H1 (cell line): ENCODE data around the gene ZBTB25. TPM values are rescaled to one million over a fixed set of nuclear protein-coding genes. Genes with fewer than 3 reads are reported as not detected.

Experiments used
- CTCF ChIA-PET: fragments of 300-600 bp; sonication (Branson Sonifier 250); formaldehyde crosslinking; loops from one replicate; lab custom pipeline; 2021; ENCODE audit not compliant: partially characterized antibody; lab: Charles Lee
- POLR2A ChIA-PET: fragments of 300-600 bp; sonication (Branson Sonifier 250); formaldehyde crosslinking; loops from one replicate; lab custom pipeline; 2021; ENCODE audit warnings: inconsistent platforms; ENCODE audit not compliant: partially characterized antibody; lab: Charles Lee
- DNase-seq, 2 experiments: peaks; one replicate each; pipeline versions ENCODE4 v3.0.0 to v3.0.0-alpha.2; 2010 to 2022; ENCODE audit warnings: low spot score in 2 of 2, low read depth in 1 of 2, mixed read lengths in 1 of 2
- FAIRE-seq: peaks from 2 replicates; lab custom pipeline; 2011; peaks lifted over from hg19 to GRCh38; lab: Jason Lieb, UNC
- H2AFZ ChIP-seq: 2 replicates; pipeline ENCODE4 v1.8.1; 2012; ENCODE audit warnings: low read length, inconsistent platforms
- H2AK5ac ChIP-seq: 2 replicates; pipeline ENCODE4 v1.6.1; 2013; ENCODE audit warnings: low read depth, low read length
- H2BK120ac ChIP-seq: replicated peaks from 2 replicates; pipeline ENCODE3; 2013; ENCODE audit warnings: low read depth, low read length, inconsistent platforms
- H2BK12ac ChIP-seq: 2 replicates; pipeline ENCODE4 v1.6.1; 2013; ENCODE audit warnings: low read depth, low read length
- H2BK15ac ChIP-seq: 2 replicates; pipeline ENCODE4 v1.6.1; 2013; ENCODE audit warnings: low read length
- H2BK20ac ChIP-seq: 2 replicates; pipeline ENCODE4 v1.6.1; 2013; ENCODE audit warnings: low read length
- H2BK5ac ChIP-seq: 2 replicates; pipeline ENCODE4 v1.6.1; 2013; ENCODE audit warnings: low read depth, low read length
- H3K14ac ChIP-seq: 2 replicates; pipeline ENCODE4 v1.6.1; 2013; ENCODE audit warnings: inconsistent platforms; ENCODE audit not compliant: insufficient read length
- H3K18ac ChIP-seq: 2 replicates; pipeline ENCODE4 v1.6.1; 2013; ENCODE audit warnings: low read length; ENCODE audit errors: extremely low read depth
- H3K23ac ChIP-seq: 2 replicates; pipeline ENCODE4 v1.6.1; 2013; ENCODE audit warnings: inconsistent platforms; ENCODE audit not compliant: insufficient read length
- H3K23me2 ChIP-seq: 2 replicates; pipeline ENCODE4 v1.6.1; 2013; ENCODE audit warnings: low read depth, low read length
- H3K27ac ChIP-seq: 2 replicates; pipeline ENCODE4 v1.6.1; 2011; ENCODE audit warnings: low read depth, low read length, inconsistent platforms
- H3K27me3 ChIP-seq, 4 experiments: replicated peaks in 1 of 4; 1 replicate in 1 of 4; 2 replicates in 3 of 4; pipeline versions ENCODE4 v1.6.1 to v1.8.1; 2011 to 2013; ENCODE audit warnings: low read length in 3 of 4, mild to moderate bottlenecking in 3 of 4, inconsistent platforms in 2 of 4, mixed read lengths in 2 of 4, moderate library complexity in 1 of 4; ENCODE audit not compliant: control insufficient read depth in 3 of 4, insufficient read depth in 3 of 4; ENCODE audit errors: extremely low read depth in 1 of 4
- H3K36me3 ChIP-seq, 4 experiments: 2 replicates each; pipeline versions ENCODE4 v1.6.1 to v1.8.1; 2011 to 2013; ENCODE audit warnings: mild to moderate bottlenecking in 4 of 4, low read length in 3 of 4, moderate library complexity in 2 of 4, control low read depth in 1 of 4, inconsistent platforms in 1 of 4; ENCODE audit not compliant: insufficient read depth in 4 of 4, control insufficient read depth in 2 of 4
- H3K4ac ChIP-seq: replicated peaks from 2 replicates; pipeline ENCODE3; 2013; ENCODE audit warnings: low read length, low read depth, mixed read lengths, inconsistent platforms; ENCODE audit not compliant: insufficient read length
- H3K4me1 ChIP-seq, 4 experiments: replicated peaks in 1 of 4; 1 replicate in 1 of 4; 2 replicates in 3 of 4; pipeline versions ENCODE4 v1.6.1 to v1.8.1; 2011 to 2013; ENCODE audit warnings: low read length in 3 of 4, inconsistent platforms in 2 of 4, mixed read lengths in 1 of 4; ENCODE audit not compliant: insufficient read depth in 4 of 4, control insufficient read depth in 3 of 4
- H3K4me2 ChIP-seq, 2 experiments: 2 replicates each; pipeline versions ENCODE4 v1.6.1 to v1.8.1; 2011 to 2013; ENCODE audit warnings: low read depth in 2 of 2, low read length in 2 of 2, control low read depth in 1 of 2, inconsistent platforms in 1 of 2, mild to moderate bottlenecking in 1 of 2; ENCODE audit not compliant: insufficient read depth in 1 of 2
- H3K4me3 ChIP-seq, 4 experiments: fragments of 200-600, 300-600 bp in 1 of 4; sonication (generic), shearing (Covaris generic), sonication (Bioruptor Twin) in 1 of 4; 2 replicates each; pipeline versions ENCODE4 v1.5.1 to v1.8.1; 2011 to 2016; ENCODE audit warnings: low read length in 4 of 4, low read depth in 3 of 4, control low read depth in 2 of 4, inconsistent platforms in 2 of 4, mild to moderate bottlenecking in 2 of 4, mixed read lengths in 1 of 4, moderate library complexity in 1 of 4; ENCODE audit not compliant: insufficient read depth in 2 of 4; ENCODE audit errors: extremely low read depth in 1 of 4
- H3K56ac ChIP-seq: replicated peaks from 2 replicates; pipeline ENCODE3; 2013; ENCODE audit warnings: low read depth, mild to moderate bottlenecking, mixed read lengths, low read length, inconsistent platforms; ENCODE audit not compliant: insufficient read length
- H3K79me1 ChIP-seq: 2 replicates; pipeline ENCODE4 v1.6.1; 2013; ENCODE audit warnings: low read depth, low read length, control low read depth
- H3K79me2 ChIP-seq, 2 experiments: 2 replicates each; pipeline versions ENCODE4 v1.6.1 to v1.8.1; 2012 to 2013; ENCODE audit warnings: low read length in 2 of 2, mild to moderate bottlenecking in 2 of 2, inconsistent platforms in 1 of 2; ENCODE audit not compliant: insufficient read depth in 2 of 2, control insufficient read depth in 1 of 2
- H3K9ac ChIP-seq, 4 experiments: replicated peaks in 1 of 4; 1 replicate in 1 of 4; 2 replicates in 3 of 4; pipeline versions ENCODE4 v1.6.1 to v1.8.1; 2011 to 2013; ENCODE audit warnings: low read depth in 3 of 4, low read length in 3 of 4, control low read depth in 2 of 4, mild to moderate bottlenecking in 2 of 4, moderate library complexity in 2 of 4, inconsistent platforms in 1 of 4; ENCODE audit errors: extremely low read depth in 1 of 4
- H3K9me3 ChIP-seq, 2 experiments: 2 replicates each; pipeline versions ENCODE4 v1.6.1 to v1.8.1; 2012 to 2013; ENCODE audit warnings: mild to moderate bottlenecking in 2 of 2, moderate library complexity in 2 of 2, control low read depth in 1 of 2, inconsistent platforms in 1 of 2, low read depth in 1 of 2, low read length in 1 of 2, mixed read lengths in 1 of 2; ENCODE audit not compliant: insufficient read depth in 2 of 2
- H4K20me1 ChIP-seq, 2 experiments: replicated peaks in 1 of 2; 2 replicates each; pipeline versions ENCODE3 to v1.8.1; 2011 to 2013; ENCODE audit warnings: inconsistent platforms in 2 of 2, low read length in 2 of 2, mild to moderate bottlenecking in 1 of 2; ENCODE audit not compliant: insufficient read depth in 2 of 2, control insufficient read depth in 1 of 2
- H4K5ac ChIP-seq: 2 replicates; pipeline ENCODE4 v1.6.1; 2013; ENCODE audit warnings: low read length, low read depth, mixed read lengths, inconsistent platforms; ENCODE audit not compliant: insufficient read length
- H4K8ac ChIP-seq: 2 replicates; pipeline ENCODE4 v1.8.0; 2013; ENCODE audit warnings: mild to moderate bottlenecking, moderate library complexity, low read length, inconsistent platforms; ENCODE audit not compliant: insufficient read depth; ENCODE audit errors: extremely low read depth
- H4K91ac ChIP-seq: replicated peaks from 2 replicates; pipeline ENCODE3; 2013; ENCODE audit warnings: low read length, mixed read lengths, inconsistent platforms; ENCODE audit not compliant: insufficient read length
- CTBP2 ChIP-seq: IDR thresholded peaks from 2 replicates; pipeline ENCODE4 v1.7.0; 2011; ENCODE audit warnings: borderline replicate concordance, mild to moderate bottlenecking, moderate library complexity, mixed read lengths, low read length; ENCODE audit not compliant: insufficient read depth, insufficient read length
- EGR1 ChIP-seq: IDR thresholded peaks from 2 replicates; pipeline ENCODE4 v1.6.1; 2011; ENCODE audit warnings: low read depth, low read length, borderline replicate concordance
- EZH2 ChIP-seq: fragments of 200-600 bp; sonication (generic); IDR thresholded peaks from 2 replicates; pipeline ENCODE4 v1.7.1; 2012; ENCODE audit warnings: low read depth, mild to moderate bottlenecking, moderate library complexity, low read length, inconsistent platforms; ENCODE audit not compliant: severe bottlenecking
- FOSL1 ChIP-seq: IDR thresholded peaks from 2 replicates; pipeline ENCODE4 v1.6.1; 2011; ENCODE audit warnings: mild to moderate bottlenecking, low read depth, low read length, moderate library complexity; ENCODE audit not compliant: insufficient read depth
- KDM1A ChIP-seq: fragments of 200-600, 300-600 bp; sonication (generic); IDR thresholded peaks from 2 replicates; pipeline ENCODE4 v1.7.1; 2016; ENCODE audit warnings: mild to moderate bottlenecking, low read length, borderline replicate concordance
- KDM4A ChIP-seq: IDR thresholded peaks from one replicate; pipeline ENCODE4 v1.7.1; 2012; ENCODE audit warnings: low read depth, mild to moderate bottlenecking, moderate library complexity, low read length, inconsistent platforms; ENCODE audit not compliant: severe bottlenecking
- NRF1 ChIP-seq: IDR thresholded peaks from 2 replicates; pipeline ENCODE4 v1.6.1; 2011; ENCODE audit warnings: mild to moderate bottlenecking, low read depth, low read length, improper control_type of control experiment
- PHF8 ChIP-seq: fragments of 200-600 bp; sonication (generic); conservative IDR thresholded peaks from 2 replicates; pipeline ENCODE4 v1.7.1; 2012; ENCODE audit warnings: low read depth, mild to moderate bottlenecking, inconsistent platforms, low read length, moderate library complexity
- TAF1 ChIP-seq: IDR thresholded peaks from 2 replicates; pipeline ENCODE4 v1.6.1; 2011; ENCODE audit warnings: mild to moderate bottlenecking, low read depth, low read length
- USF2 ChIP-seq: IDR thresholded peaks from 2 replicates; pipeline ENCODE4 v1.6.1; 2011; ENCODE audit warnings: low read length, improper control_type of control experiment
- WGBS, 2 experiments: shearing (Covaris generic) in 1 of 2; methylation state at CpG; one replicate each; pipeline versions ENCODE4 v1.1.6 to v1.1.7; 2013 to 2015; ENCODE audit warnings: low lambda C conversion rate in 2 of 2, mixed read lengths in 2 of 2, inconsistent platforms in 1 of 2, low coverage in 1 of 2, missing lambda C conversion rate in 1 of 2; ENCODE audit not compliant: insufficient replicate concordance in 2 of 2, insufficient coverage in 1 of 2, insufficient read length in 1 of 2; ENCODE audit errors: extremely low coverage in 1 of 2, missing lambda C conversion rate in 1 of 2; 5-methylcytosine and 5-hydroxymethylcytosine counted together
- polyA plus RNA-seq, 7 experiments: library from polyadenylated mRNA; depleted of rRNA in 3 of 7; stranded (reverse) in 5 of 7; unstranded in 2 of 7; fragments of >200 nt in 5 of 7; fragments of 200-250 nt in 2 of 7; gene quantifications; 1 replicate in 5 of 7; 2 replicates in 1 of 7; 4 replicates in 1 of 7; pipeline versions ENCODE4 v1.2.1 to v1.2.3, GENCODE V29; 2011 to 2013; ENCODE audit warnings: missing spikeins in 2 of 7, mixed read lengths in 2 of 7
- total RNA-seq: library from RNA; stranded (reverse); fragmentation: NEBNext Ultra II Directional; extraction: Animal tissue kit (Norgen Biotek cat#: 25700); gene quantifications from 2 replicates; pipeline ENCODE4 v1.2.1, GENCODE V29; 2021

ZBTB25 gene
- total and polyA plus RNA-seq, 2 of the 8 experiments (the other 6 are each of a cell fraction or from before 2014, with no cell fraction given): 5.4 to 11.4 TPM

GRCh38 chr14:64520699-64521098, 17.1 kb upstream of the ZBTB25 start:
- Histone ChIP-seq H3K4me1 (no peaks in the 10 kb centered on the region), H3K9me3 (no peaks in the 10 kb centered on the region; a peak in 1 of 4 replicates), H3K14ac (no peak overlapping the region), H3K4me3 (no peak overlapping the region), H4K20me1 (peaks cover 1 to 2% of the 10 kb centered on the region in 2 experiments), H3K18ac (no peak overlapping the region), H2BK5ac (no peak overlapping the region), H3K79me1 (peaks cover 2% of the 10 kb centered on the region; the same call in 1 of the 2 replicates), H3K23ac (no peak overlapping the region), H3K36me3 (peaks cover 0 to 17% (median 7%) of the 10 kb centered on the region in 4 experiments; a peak in 5 of 8 replicates), H3K27me3 (no peaks in the 10 kb centered on the region), H4K91ac (no peak overlapping the region), H2AFZ (no peak overlapping the region), H4K5ac (no peak overlapping the region), H2BK20ac (no peak overlapping the region), H3K9ac (no peak overlapping the region), H3K79me2 (peaks cover 0 to 42% of the 10 kb centered on the region in 2 experiments; a peak in 2 of 4 replicates), H2BK15ac (no peak overlapping the region), H4K8ac (no peak overlapping the region), H3K27ac (no peak overlapping the region), H3K4me2 (no peak overlapping the region), H2AK5ac (no peak overlapping the region), H3K4ac (no peak overlapping the region), H2BK120ac (no peak overlapping the region), H3K56ac (no peak overlapping the region), H3K23me2 (no peaks in the 10 kb centered on the region), H2BK12ac (no peak overlapping the region)
- FAIRE-seq: no peak
- 79% methylated on average over 4 of the region's 4 CpGs; no CpG with 5 or more reads in 1 of the 2 experiments for WGBS, 2 experiments
- ChIA-PET POLR2A (interaction anchor here (4.1 to 5.5 kb wide), 2 partner anchors 16 to 20 kb away, joined by 16 to 27 read pairs; partner anchors contain the start of genes HSPA2 and ZBTB1), CTCF (interaction anchor here (1.0 to 2.7 kb wide), 3 partner anchors 10 to 124 kb away, joined by 3 to 20 read pairs (median 4); no protein-coding TSS in a partner anchor)
- DNase-seq: no peak
- no peak for TF ChIP-seq EGR1
- no peak for TF ChIP-seq CTBP2
- TF ChIP-seq NRF1: no peak
- TF ChIP-seq KDM1A: no peak
- TF ChIP-seq USF2: no peak
- TF ChIP-seq TAF1: no peak
- TF ChIP-seq FOSL1: no peak
- TF ChIP-seq KDM4A: no peak
- TF ChIP-seq EZH2: no peak
- TF ChIP-seq PHF8: no peak
